Measurements from ENCODE around the gene COMTD1. TPM values are rescaled to one million over a fixed set of nuclear protein-coding genes. Genes with fewer than 3 reads are reported as not detected.
"Not testable (repeated sequence)": the region's sequence is repeated elsewhere in the genome, so short reads cannot be mapped to it uniquely, and the experiment has no call there.

The COMTD1 gene
- total RNA-seq, 2 experiments from 2014 or later: 33.2 to 34.8 TPM

GRCh38 chr10:75229971-75230370 lies 5.8 kb downstream of the COMTD1 start:
- H3K9me3 Mint-ChIP-seq: no peaks in the 10 kb centered on the region
- peaks cover 38% of the 10 kb centered on the region for H3K36me3 Mint-ChIP-seq (ENCODE audit: low read depth)
- CTCF ChIA-PET: interaction anchor here (0.6 to 3.0 kb wide), 10 partner anchors 9 to 1003 kb away, joined by 3 to 42 read pairs (median 4); partner anchors contain the start of gene VDAC2
- peaks cover 42% of the 10 kb centered on the region for H3K4me1 Mint-ChIP-seq (ENCODE audit: low read depth)
- H3K27me3 Mint-ChIP-seq (ENCODE audit: low read depth): no peaks in the 10 kb centered on the region
- peak overlapping the region; percentile 89 for H3K27ac Mint-ChIP-seq
- intact Hi-C loops (cut with micrococcal nuclease): loop anchor here (1.0 to 10.0 kb wide), 6 partner anchors 20 to 1355 kb away; partner anchors contain the start of genes CAMK2G, SAMD8 and VDAC2
- H3K4me3 Mint-ChIP-seq: no peak overlapping the region
- DNase-seq: no peak

- intact Hi-C loops (cut with micrococcal nuclease): no loop called here
- no peak overlapping the region for H3K4me3 Mint-ChIP-seq
- H3K36me3 Mint-ChIP-seq (ENCODE audit: low read depth): peaks cover 45% of the 10 kb centered on the region
- no peak for DNase-seq
- CTCF ChIA-PET: interaction anchor here (0.8 to 1.3 kb wide), 3 partner anchors 13 to 41 kb away, joined by 3 read pairs; no protein-coding TSS in a partner anchor
- peak overlapping the region; percentile 89 for H3K27ac Mint-ChIP-seq
- H3K9me3 Mint-ChIP-seq: no peaks in the 10 kb centered on the region
- no peaks in the 10 kb centered on the region for H3K27me3 Mint-ChIP-seq (ENCODE audit: low read depth)
- peaks cover 54% of the 10 kb centered on the region for H3K4me1 Mint-ChIP-seq (ENCODE audit: low read depth)
Observed at GRCh38 chr10:75228834-75229233, 6.9 kb downstream of the COMTD1 start.

GRCh38 chr10:75228278-75228677 lies 7.5 kb downstream of the COMTD1 start:
- CTCF ChIA-PET: interaction anchor here (0.7 to 1.3 kb wide), 4 partner anchors 9 to 40 kb away, joined by 3 to 4 read pairs (median 3); no protein-coding TSS in a partner anchor
- intact Hi-C loops (cut with micrococcal nuclease): no loop called here
- no peak for DNase-seq
- peak overlapping the region; percentile 89 for H3K27ac Mint-ChIP-seq
- no peak overlapping the region for H3K4me3 Mint-ChIP-seq
- H3K9me3 Mint-ChIP-seq: no peaks in the 10 kb centered on the region
- peaks cover 54% of the 10 kb centered on the region for H3K4me1 Mint-ChIP-seq (ENCODE audit: low read depth)
- no peaks in the 10 kb centered on the region for H3K27me3 Mint-ChIP-seq (ENCODE audit: low read depth)
- H3K36me3 Mint-ChIP-seq (ENCODE audit: low read depth): peaks cover 47% of the 10 kb centered on the region

- no peak overlapping the region for H3K4me3 Mint-ChIP-seq
- peaks cover 61% of the 10 kb centered on the region for H3K4me1 Mint-ChIP-seq (ENCODE audit: low read depth)
- H3K36me3 Mint-ChIP-seq (ENCODE audit: low read depth): peaks cover 45% of the 10 kb centered on the region
- peak overlapping the region; percentile 65 for H3K27ac Mint-ChIP-seq
- H3K9me3 Mint-ChIP-seq: no peaks in the 10 kb centered on the region
- H3K27me3 Mint-ChIP-seq (ENCODE audit: low read depth): no peaks in the 10 kb centered on the region
- DNase-seq: no peak
- CTCF ChIA-PET: interaction anchor here (0.9 to 2.4 kb wide), 5 partner anchors 8 to 983 kb away, joined by 3 to 10 read pairs (median 5); partner anchors contain the start of genes COMTD1 and VDAC2
- intact Hi-C loops (cut with micrococcal nuclease): no loop called here
Observed at GRCh38 chr10:75226656-75227055, 9.1 kb downstream of the COMTD1 start.

- CTCF ChIA-PET: interaction anchor here (0.9 to 2.4 kb wide), 4 partner anchors 9 to 38 kb away, joined by 3 to 10 read pairs (median 6); partner anchors contain the start of genes COMTD1 and VDAC2
- H3K4me3 Mint-ChIP-seq: no peak overlapping the region
- H3K27ac Mint-ChIP-seq: peak overlapping the region; percentile 61
- H3K4me1 Mint-ChIP-seq (ENCODE audit: low read depth): peaks cover 62% of the 10 kb centered on the region
- peaks cover 40% of the 10 kb centered on the region for H3K36me3 Mint-ChIP-seq (ENCODE audit: low read depth)
- intact Hi-C loops (cut with micrococcal nuclease): no loop called here
- H3K27me3 Mint-ChIP-seq (ENCODE audit: low read depth): no peaks in the 10 kb centered on the region
- no peaks in the 10 kb centered on the region for H3K9me3 Mint-ChIP-seq
- no peak for DNase-seq
Observed at GRCh38 chr10:75226095-75226494, 9.7 kb downstream of the COMTD1 start.

GRCh38 chr10:75223507-75223906 lies 12.2 kb downstream of the COMTD1 start:
- no peak overlapping the region for H3K4me3 Mint-ChIP-seq
- H3K4me1 Mint-ChIP-seq (ENCODE audit: low read depth): peaks cover 58% of the 10 kb centered on the region
- CTCF ChIA-PET: interaction anchor here (0.8 to 1.6 kb wide), 3 partner anchors 11 to 112 kb away, joined by 3 to 5 read pairs (median 5); partner anchors contain the start of genes COMTD1 and SAMD8
- H3K27ac Mint-ChIP-seq: peak overlapping the region; percentile 36
- intact Hi-C loops (cut with micrococcal nuclease): no loop called here
- DNase-seq: no peak
- peaks cover 43% of the 10 kb centered on the region for H3K36me3 Mint-ChIP-seq (ENCODE audit: low read depth)
- no peaks in the 10 kb centered on the region for H3K9me3 Mint-ChIP-seq
- no peaks in the 10 kb centered on the region for H3K27me3 Mint-ChIP-seq (ENCODE audit: low read depth)

- Mint-ChIP-seq H3K4me1 (ENCODE audit: low read depth) (peaks cover 56% of the 10 kb centered on the region), H3K36me3 (ENCODE audit: low read depth) (peaks cover 44% of the 10 kb centered on the region)
- intact Hi-C loops (cut with micrococcal nuclease); H3K27ac Mint-ChIP-seq; DNase-seq; H3K9me3 Mint-ChIP-seq; H3K4me3 Mint-ChIP-seq; H3K27me3 Mint-ChIP-seq (ENCODE audit: low read depth): not testable (repeated sequence)
- CTCF ChIA-PET: interaction anchor here (1.0 kb wide), 1 partner anchor 10 kb away, joined by 3 read pairs; no protein-coding TSS in a partner anchor
Observed at GRCh38 chr10:75221492-75221891, 14.3 kb downstream of the COMTD1 start.

- intact Hi-C loops (cut with micrococcal nuclease): no loop called here
- H3K27me3 Mint-ChIP-seq (ENCODE audit: low read depth): no peaks in the 10 kb centered on the region
- H3K27ac Mint-ChIP-seq: peak overlapping the region; percentile 50
- no peaks in the 10 kb centered on the region for H3K9me3 Mint-ChIP-seq
- DNase-seq: no peak
- peaks cover 55% of the 10 kb centered on the region for H3K4me1 Mint-ChIP-seq (ENCODE audit: low read depth)
- H3K36me3 Mint-ChIP-seq (ENCODE audit: low read depth): peaks cover 43% of the 10 kb centered on the region
- CTCF ChIA-PET: interaction anchor here (0.7 kb wide), 1 partner anchor 10 kb away, joined by 3 read pairs; no protein-coding TSS in a partner anchor
- H3K4me3 Mint-ChIP-seq: no peak overlapping the region
Observed at GRCh38 chr10:75220274-75220673, 15.5 kb downstream of the COMTD1 start.

GRCh38 chr10:75212343-75212742 lies 23.4 kb downstream of the COMTD1 start:
- Mint-ChIP-seq H3K27ac (no peak overlapping the region), H3K9me3 (no peaks in the 10 kb centered on the region), H3K4me3 (peak overlapping the region; percentile 100), H3K36me3 (ENCODE audit: low read depth) (peaks cover 38% of the 10 kb centered on the region), H3K4me1 (ENCODE audit: low read depth) (peaks cover 53% of the 10 kb centered on the region), H3K27me3 (ENCODE audit: low read depth) (no peaks in the 10 kb centered on the region)
- CTCF ChIA-PET: interaction anchor here (0.6 to 5.4 kb wide), 4 partner anchors 18 to 1045 kb away, joined by 4 to 38 read pairs (median 20); partner anchors contain the start of gene COMTD1
- DNase-seq: no peak
- intact Hi-C loops (cut with micrococcal nuclease): no loop called here

- Mint-ChIP-seq H3K4me1 (ENCODE audit: low read depth) (peaks cover 46% of the 10 kb centered on the region), H3K36me3 (ENCODE audit: low read depth) (peaks cover 32% of the 10 kb centered on the region), H3K27ac (peak overlapping the region; percentile 94), H3K9me3 (no peaks in the 10 kb centered on the region), H3K27me3 (ENCODE audit: low read depth) (no peaks in the 10 kb centered on the region), H3K4me3 (peak overlapping the region; percentile 100)
- DNase-seq: peak; percentile 51
- intact Hi-C loops (cut with micrococcal nuclease): loop anchor here (1.0 to 2.0 kb wide), 4 partner anchors 72 to 1060 kb away; partner anchors contain the start of gene ADK
- CTCF ChIA-PET: interaction anchor here (0.6 to 5.4 kb wide), 7 partner anchors 15 to 91 kb away, joined by 3 to 38 read pairs (median 10); partner anchors contain the start of gene COMTD1
Observed at GRCh38 chr10:75211007-75211691, 24.6 kb downstream of the COMTD1 start.

DNA sequence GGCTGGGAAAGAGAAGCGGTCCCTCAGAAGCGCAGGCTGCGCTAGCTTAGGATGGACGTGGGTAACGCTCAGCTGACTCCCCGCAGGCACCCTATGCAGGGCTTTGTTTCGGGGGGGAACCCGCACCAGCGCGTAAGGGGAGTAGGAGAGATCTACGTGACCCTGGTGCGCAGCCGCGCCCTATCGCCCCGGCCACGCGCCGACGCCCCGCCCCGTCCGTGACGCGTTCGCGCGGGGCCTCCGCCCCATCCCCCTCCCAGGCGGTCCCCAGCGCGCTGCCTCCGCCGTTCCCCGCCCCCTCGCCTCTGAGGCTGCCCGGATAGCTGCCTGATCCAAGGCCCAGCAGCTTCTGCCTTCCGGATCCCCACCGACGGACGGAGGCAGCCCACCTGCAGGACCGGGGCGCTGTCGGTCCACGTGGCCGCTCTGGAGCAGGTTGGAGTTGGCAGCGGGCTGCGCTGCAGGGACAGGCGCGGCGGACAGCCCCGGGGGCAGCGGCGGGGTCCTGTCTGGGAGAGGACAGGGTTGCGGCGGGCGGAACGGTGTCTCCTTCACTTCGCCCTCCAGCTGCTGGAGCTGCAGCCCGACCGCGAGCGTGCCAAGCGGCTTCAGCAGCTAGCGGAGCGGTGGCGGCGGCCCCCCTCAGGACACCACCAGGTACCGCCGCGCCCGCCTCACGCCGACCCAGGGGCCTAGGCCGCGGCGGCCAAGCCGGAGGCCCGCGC lies 25.3 kb downstream of the COMTD1 start, which contains the start of gene VDAC2:
TSS of gene VDAC2 (plus strand) at position 515 of the 725 bp plus-strand sequence. CDS start 363 bp downstream, outside the sequence.
- H3K36me3 Mint-ChIP-seq (ENCODE audit: low read depth): peaks cover 28% of the 10 kb centered on the region
- CTCF ChIA-PET: interaction anchor here (0.6 to 5.4 kb wide), 7 partner anchors 12 to 100 kb away, joined by 3 to 38 read pairs (median 10); partner anchors contain the start of gene COMTD1
- H3K4me3 Mint-ChIP-seq: peak within 1 kb of the TSS; percentile 100
- no peaks in the 10 kb centered on the region for H3K9me3 Mint-ChIP-seq
- intact Hi-C loops (cut with micrococcal nuclease): loop anchor here (1.0 to 2.0 kb wide), 9 partner anchors 20 to 1059 kb away; partner anchors contain the start of genes ADK and KAT6B
- peaks cover 42% of the 10 kb centered on the region for H3K4me1 Mint-ChIP-seq (ENCODE audit: low read depth)
- peak; percentile 92 for DNase-seq
- H3K27me3 Mint-ChIP-seq (ENCODE audit: low read depth): no peaks in the 10 kb centered on the region
- peak within 1 kb of the TSS; percentile 99 for H3K27ac Mint-ChIP-seq

Measured in activated naive CD4-positive, alpha-beta T cell treated with anti-CD3 and anti-CD28 coated beads for 36 hours (primary cell).